ENCODE data around the gene CPNE4. TPM values are rescaled to one million over a fixed set of nuclear protein-coding genes. Genes with fewer than 3 reads are reported as not detected.

CPNE4 gene
- total RNA-seq, 2 donors from 2014 or later = not detected

DNA sequence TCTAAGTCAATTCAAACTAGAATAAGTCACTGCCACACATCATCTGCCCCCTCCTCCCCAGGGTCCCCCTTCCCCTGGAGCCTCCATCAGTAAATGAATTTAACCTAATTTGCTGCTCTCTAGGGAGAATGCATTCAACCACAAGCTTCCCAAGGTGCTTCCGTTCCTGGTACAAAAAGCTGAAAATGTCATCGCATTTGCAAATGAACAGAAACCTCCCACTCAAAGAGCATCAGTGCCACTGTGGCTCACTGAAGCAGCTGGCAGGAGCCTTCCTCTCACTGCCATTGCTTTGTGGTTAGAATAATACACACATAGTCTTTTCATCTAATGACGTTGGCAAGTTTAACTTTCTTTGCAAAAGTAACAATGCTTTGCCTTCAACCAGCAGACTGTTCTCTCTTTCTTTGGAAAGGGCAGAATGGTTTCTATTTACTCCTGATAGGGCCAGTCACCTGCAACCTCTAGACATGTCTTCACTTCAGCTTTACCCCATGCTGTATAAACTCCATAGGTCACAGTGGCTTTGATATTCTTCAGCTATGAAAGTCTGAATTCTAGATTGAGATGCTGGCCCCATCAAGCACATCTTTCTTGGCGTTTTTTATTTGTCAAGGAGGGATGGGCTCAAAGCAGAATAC lies 238.1 kb downstream of the CPNE4 start:
- intact Hi-C loops (cut with DNase I) = loop anchor here (10.0 kb wide), 1 partner anchor 238 kb away; the partner anchor contains the start of gene CPNE4
- WGBS, 2 donors = 49% methylated on average over 4 of the region's 4 CpGs

DNA sequence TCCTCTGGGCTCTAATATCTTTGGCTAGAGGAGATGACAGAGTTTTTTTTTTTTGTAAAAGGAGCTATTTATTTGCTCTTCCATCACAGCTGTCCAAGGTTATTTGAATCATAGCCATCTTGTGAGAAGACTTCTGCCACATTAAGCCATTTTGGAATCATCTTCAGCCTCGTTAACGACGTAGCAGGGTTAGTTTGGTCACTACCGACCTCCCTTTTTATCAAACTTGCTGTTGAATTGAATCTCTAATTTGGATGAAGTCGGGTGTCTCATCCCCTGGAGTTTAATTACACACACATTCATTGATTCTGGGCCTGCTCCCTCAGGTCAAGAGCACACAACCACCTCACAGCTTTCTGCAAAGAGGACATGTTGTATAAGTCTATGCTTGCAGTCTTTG lies 238.7 kb downstream of the CPNE4 start:
- no peak for ATAC-seq
- WGBS, 2 donors = 76 to 78% methylated on average over 5 of the region's 5 CpGs
- H3K36me3 ChIP-seq (replicated peaks in 1 of 2; ENCODE audit: insufficient read depth in 1 of 2, low read depth in 2 of 2) = no peaks in the 10 kb centered on the region
- TF ChIP-seq, protein P1, sequence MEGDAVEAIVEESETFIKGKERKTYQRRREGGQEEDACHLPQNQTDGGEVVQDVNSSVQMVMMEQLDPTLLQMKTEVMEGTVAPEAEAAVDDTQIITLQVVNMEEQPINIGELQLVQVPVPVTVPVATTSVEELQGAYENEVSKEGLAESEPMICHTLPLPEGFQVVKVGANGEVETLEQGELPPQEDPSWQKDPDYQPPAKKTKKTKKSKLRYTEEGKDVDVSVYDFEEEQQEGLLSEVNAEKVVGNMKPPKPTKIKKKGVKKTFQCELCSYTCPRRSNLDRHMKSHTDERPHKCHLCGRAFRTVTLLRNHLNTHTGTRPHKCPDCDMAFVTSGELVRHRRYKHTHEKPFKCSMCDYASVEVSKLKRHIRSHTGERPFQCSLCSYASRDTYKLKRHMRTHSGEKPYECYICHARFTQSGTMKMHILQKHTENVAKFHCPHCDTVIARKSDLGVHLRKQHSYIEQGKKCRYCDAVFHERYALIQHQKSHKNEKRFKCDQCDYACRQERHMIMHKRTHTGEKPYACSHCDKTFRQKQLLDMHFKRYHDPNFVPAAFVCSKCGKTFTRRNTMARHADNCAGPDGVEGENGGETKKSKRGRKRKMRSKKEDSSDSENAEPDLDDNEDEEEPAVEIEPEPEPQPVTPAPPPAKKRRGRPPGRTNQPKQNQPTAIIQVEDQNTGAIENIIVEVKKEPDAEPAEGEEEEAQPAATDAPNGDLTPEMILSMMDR (IDR thresholded peaks at IDR 0.05) = no peak
- TF ChIP-seq POLR2A (IDR thresholded peaks at IDR 0.05) = no peak
- no peak overlapping the region for H3K27ac ChIP-seq
- no peaks in the 10 kb centered on the region for H3K9me3 ChIP-seq
- no peak for DNase-seq
- no peak overlapping the region for H3K4me3 ChIP-seq
- H3K4me1 ChIP-seq = no peaks in the 10 kb centered on the region
- intact Hi-C loops (cut with DNase I) = loop anchor here (10.0 kb wide), 1 partner anchor 239 kb away; the partner anchor contains the start of gene CPNE4
- H3K27me3 ChIP-seq = no peaks in the 10 kb centered on the region

More for the DNA sequence above, 238.1 kb downstream of the CPNE4 start:
- no peaks in the 10 kb centered on the region for H3K27me3 ChIP-seq
- DNase-seq (no peak), ATAC-seq (no peak)
- H3K36me3 ChIP-seq (replicated peaks in 1 of 2; ENCODE audit: insufficient read depth in 1 of 2, low read depth in 2 of 2) = no peaks in the 10 kb centered on the region
- TF ChIP-seq, protein P1 (IDR thresholded peaks at IDR 0.05) = no peak
- no peak for TF ChIP-seq POLR2A (IDR thresholded peaks at IDR 0.05)
- H3K9me3 ChIP-seq = no peaks in the 10 kb centered on the region
- no peaks in the 10 kb centered on the region for H3K4me1 ChIP-seq
- no peak overlapping the region for H3K27ac ChIP-seq
- H3K4me3 ChIP-seq = no peak overlapping the region

DNA sequence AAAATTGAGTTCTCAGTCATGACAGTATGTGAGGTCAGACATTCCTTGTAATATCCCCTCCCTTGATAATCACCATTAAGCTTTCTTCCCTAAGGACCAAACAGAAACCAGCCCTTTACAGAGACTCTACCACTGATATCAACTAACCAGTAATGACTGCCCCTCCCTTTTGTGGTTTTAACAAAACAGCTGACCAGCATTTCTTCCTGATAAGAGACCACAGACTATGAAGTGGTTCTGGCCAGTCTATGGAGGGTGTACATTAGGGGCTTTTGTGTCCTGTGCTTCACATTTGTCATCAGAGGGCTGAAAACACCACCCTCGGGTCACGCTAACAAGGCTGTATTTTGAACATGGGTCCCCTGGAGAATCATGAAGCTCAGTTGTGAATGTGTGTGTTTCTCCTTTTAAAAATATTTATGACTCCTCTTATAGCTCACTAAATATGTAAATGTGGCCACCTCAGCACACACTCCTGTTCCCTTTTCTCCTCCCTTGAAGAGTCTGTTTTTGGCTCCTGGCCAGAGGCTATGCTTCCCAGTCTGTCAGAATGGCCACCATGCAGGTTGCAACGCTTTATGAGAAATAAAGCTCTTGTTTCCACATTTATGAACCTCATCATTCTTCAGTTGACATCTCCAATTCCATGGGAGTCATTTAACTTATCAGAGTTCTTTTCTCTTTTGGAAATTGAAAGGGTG lies 239.3 kb downstream of the CPNE4 start:
- intact Hi-C loops (cut with DNase I) = loop anchor here (10.0 kb wide), 1 partner anchor 239 kb away; the partner anchor contains the start of gene CPNE4
- 74 to 76% methylated on average over 3 of the region's 3 CpGs for WGBS, 2 donors

DNA sequence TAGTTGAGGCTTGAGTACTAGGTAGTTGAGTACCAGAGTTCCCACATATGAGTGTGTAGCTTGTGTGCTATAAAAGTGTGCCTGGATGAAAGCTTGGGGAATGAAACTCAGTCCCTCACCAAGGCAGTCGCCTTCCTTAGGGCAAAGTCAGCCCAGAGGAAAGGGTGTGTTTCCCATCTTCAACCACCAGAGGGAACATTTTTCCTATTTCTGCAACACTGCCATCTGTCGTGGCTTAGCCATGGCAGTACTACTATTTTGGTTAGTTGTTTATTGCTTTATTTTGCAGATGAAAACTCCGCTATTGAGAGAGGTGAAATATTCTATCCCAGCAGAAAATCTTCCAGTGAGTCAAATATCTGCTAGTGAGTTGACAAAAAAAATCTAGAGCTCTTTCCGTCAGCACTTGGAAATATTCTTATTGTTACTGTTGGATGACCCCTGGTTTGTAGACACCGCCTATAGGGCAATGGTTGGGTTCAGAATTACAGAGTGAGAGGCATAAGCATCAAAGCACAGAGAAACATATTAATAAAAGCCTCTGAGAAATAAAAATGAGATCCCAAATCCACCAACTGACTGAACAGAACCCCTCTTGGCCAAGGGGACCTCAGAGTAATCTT lies 239.9 kb downstream of the CPNE4 start:
- ATAC-seq (peak; percentile 80), DNase-seq (peak; percentile 25 to 43 (median 34))
- H3K4me3 ChIP-seq = no peak overlapping the region
- no peaks in the 10 kb centered on the region for H3K4me1 ChIP-seq
- intact Hi-C loops (cut with DNase I) = loop anchor here (10.0 kb wide), 1 partner anchor 240 kb away; the partner anchor contains the start of gene CPNE4
- H3K9me3 ChIP-seq = no peaks in the 10 kb centered on the region
- WGBS, 2 donors = 35 to 41% methylated on average over 5 of the region's 5 CpGs
- no peaks in the 10 kb centered on the region for H3K36me3 ChIP-seq (replicated peaks in 1 of 2; ENCODE audit: insufficient read depth in 1 of 2, low read depth in 2 of 2)
- no peaks in the 10 kb centered on the region for H3K27me3 ChIP-seq
- TF ChIP-seq, protein P1 (IDR thresholded peaks at IDR 0.05) = peak; percentile 66 to 86 (median 77)
- TF ChIP-seq POLR2A (IDR thresholded peaks at IDR 0.05) = no peak
- H3K27ac ChIP-seq = no peak overlapping the region

More for the DNA sequence above, 239.3 kb downstream of the CPNE4 start:
- Histone ChIP-seq H3K36me3 (replicated peaks in 1 of 2; ENCODE audit: insufficient read depth in 1 of 2, low read depth in 2 of 2) (no peaks in the 10 kb centered on the region), H3K4me1 (no peaks in the 10 kb centered on the region), H3K4me3 (no peak overlapping the region), H3K27me3 (no peaks in the 10 kb centered on the region), H3K27ac (no peak overlapping the region), H3K9me3 (no peaks in the 10 kb centered on the region)
- ATAC-seq = no peak
- peak in 2 of 4 donors; percentile 7 to 15 for DNase-seq
- TF ChIP-seq, protein P1 (IDR thresholded peaks at IDR 0.05) = no peak
- no peak for TF ChIP-seq POLR2A (IDR thresholded peaks at IDR 0.05)

Data from body of pancreas (tissue), 4 donors.